GM12878 (cell line): ENCODE measurements around the gene PDE9A.

ENCODE experiments used
- BHLHE40 ChIP-seq, 2 experiments: fragments of 450-650 bp in 1 of 2; IDR thresholded peaks; 2 replicates each; pipeline ENCODE4 v1.6.1; 2011 to 2017; ENCODE audit warnings: low read depth in 2 of 2, borderline replicate concordance in 1 of 2, improper control_type of control experiment in 1 of 2, low read length in 1 of 2, mild to moderate bottlenecking in 1 of 2
- CTCF ChIP-seq, 3 experiments: IDR thresholded peaks in 2 of 3; conservative IDR thresholded peaks in 1 of 3; 2 replicates each; pipeline ENCODE4 v1.5.1; 2011; ENCODE audit warnings: low read depth in 3 of 3, low read length in 3 of 3, mild to moderate bottlenecking in 3 of 3, control low read depth in 2 of 3, moderate library complexity in 2 of 3, inconsistent platforms in 1 of 3, mixed read lengths in 1 of 3; ENCODE audit not compliant: control insufficient read depth in 2 of 3, insufficient read depth in 1 of 3; ENCODE audit errors: extremely low read depth in 1 of 3
- JUND ChIP-seq: IDR thresholded peaks from 2 replicates; pipeline ENCODE4 v1.6.1; 2012; ENCODE audit warnings: low read depth, mild to moderate bottlenecking, low read length, improper control_type of control experiment, moderate library complexity
- POLR2A ChIP-seq: IDR thresholded peaks from 2 replicates; pipeline ENCODE4 v1.6.1; 2011; ENCODE audit warnings: low read depth, mild to moderate bottlenecking, low read length
- POU2F2 ChIP-seq: IDR thresholded peaks from 3 replicates; pipeline ENCODE4 v1.6.1; 2011; ENCODE audit warnings: low read depth, mild to moderate bottlenecking, low read length, borderline replicate concordance
- PRDM15 ChIP-seq: fragments of 450-650 bp; formaldehyde crosslinking; IDR thresholded peaks from 2 replicates; pipeline ENCODE4 v1.4.0; 2020; ENCODE audit warnings: mild to moderate bottlenecking, moderate library complexity
- SIX5 ChIP-seq: IDR thresholded peaks from 2 replicates; pipeline ENCODE4 v1.6.1; 2011; ENCODE audit warnings: mild to moderate bottlenecking, low read depth, low read length, moderate library complexity; ENCODE audit not compliant: severe bottlenecking
- STAT1 ChIP-seq: fragments of 450-650 bp; conservative IDR thresholded peaks from 2 replicates; pipeline ENCODE4 v1.6.1; 2014; ENCODE audit warnings: antibody characterized with exemption, mild to moderate bottlenecking
- USF2 ChIP-seq: IDR thresholded peaks from 2 replicates; pipeline ENCODE4 v1.6.1; 2011; ENCODE audit warnings: low read depth, low read length, improper control_type of control experiment, borderline replicate concordance
- ZBTB40 ChIP-seq: fragments of 450-650 bp; IDR thresholded peaks from 2 replicates; pipeline ENCODE4 v1.6.1; 2016; ENCODE audit warnings: mild to moderate bottlenecking, moderate library complexity, borderline replicate concordance

GRCh38 chr21:42769183-42769819 is 115.9 kb downstream of the PDE9A start:
- TF ChIP-seq STAT1: no peak
- no peak for TF ChIP-seq ZBTB40
- TF ChIP-seq PRDM15: no peak
- no peak for TF ChIP-seq BHLHE40 (IDR thresholded peaks at IDR 0.05; ENCODE audit: borderline replicate concordance in 1 of 2, low read depth in 2 of 2, low read length in 1 of 2)
- TF ChIP-seq CTCF (IDR thresholded peaks at IDR 0.05 in 2 of 3, conservative IDR thresholded peaks at IDR 0.05 in 1 of 3; ENCODE audit: control insufficient read depth in 2 of 3, extremely low read depth in 1 of 3, insufficient read depth in 1 of 3, low read depth in 3 of 3, low read length in 3 of 3): no peak
- TF ChIP-seq SIX5: no peak
- no peak for TF ChIP-seq POU2F2
- no peak for TF ChIP-seq JUND
- TF ChIP-seq POLR2A: no peak
- TF ChIP-seq USF2: no peak
